GM18520 (cell line): ENCODE results near the gene ZFYVE28.

ENCODE experiments used
- ATAC-seq: cut with Tn5 transposase; IDR thresholded peaks from one replicate; pipeline ENCODE4 v1.9.1; 2021; ENCODE audit not compliant: unreplicated experiment

ZFYVE28 gene

GRCh38 chr4:2252530-2253091, 165.8 kb downstream of the ZFYVE28 start:
- ATAC-seq, result no peak

DNA sequence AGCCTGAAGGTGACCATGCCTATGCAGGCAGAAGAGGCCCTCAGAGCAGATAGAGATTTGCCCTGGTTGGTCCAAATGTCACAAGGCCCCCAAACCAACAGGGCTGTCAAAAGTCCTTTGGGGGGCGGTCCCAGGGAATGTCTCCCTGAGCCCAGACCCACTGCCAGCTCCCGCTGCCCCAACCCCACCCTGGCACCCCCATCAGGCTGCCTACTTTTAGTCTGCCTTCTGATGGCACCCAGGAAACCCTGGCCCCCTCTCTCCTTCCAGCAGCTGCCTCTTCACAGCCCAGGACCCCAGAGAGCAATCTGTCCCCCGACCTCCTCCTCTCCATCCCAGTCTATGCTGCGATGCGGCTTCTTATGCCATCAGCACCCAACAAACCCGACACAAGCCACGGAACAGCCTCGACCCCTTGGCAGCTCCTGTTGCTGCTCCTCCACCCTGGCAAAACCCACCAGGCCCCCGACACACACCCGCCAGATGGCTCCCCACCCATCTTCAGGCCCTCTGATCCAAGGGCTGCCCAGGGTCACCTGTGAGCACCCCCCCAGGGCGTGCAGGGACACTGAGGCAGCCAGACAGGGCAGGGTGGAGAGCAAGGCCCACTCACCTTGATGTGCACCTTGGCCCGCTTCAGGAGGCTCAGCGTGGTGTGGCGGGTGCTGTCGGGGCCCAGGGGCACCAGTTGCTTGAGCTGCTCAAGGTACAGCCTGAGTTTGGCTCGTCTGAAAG, 166.5 kb downstream of the ZFYVE28 start:
- no peak for ATAC-seq

GRCh38 chr4:2251073-2251794, 167.2 kb downstream of the ZFYVE28 start:
- ATAC-seq, result no peak

DNA sequence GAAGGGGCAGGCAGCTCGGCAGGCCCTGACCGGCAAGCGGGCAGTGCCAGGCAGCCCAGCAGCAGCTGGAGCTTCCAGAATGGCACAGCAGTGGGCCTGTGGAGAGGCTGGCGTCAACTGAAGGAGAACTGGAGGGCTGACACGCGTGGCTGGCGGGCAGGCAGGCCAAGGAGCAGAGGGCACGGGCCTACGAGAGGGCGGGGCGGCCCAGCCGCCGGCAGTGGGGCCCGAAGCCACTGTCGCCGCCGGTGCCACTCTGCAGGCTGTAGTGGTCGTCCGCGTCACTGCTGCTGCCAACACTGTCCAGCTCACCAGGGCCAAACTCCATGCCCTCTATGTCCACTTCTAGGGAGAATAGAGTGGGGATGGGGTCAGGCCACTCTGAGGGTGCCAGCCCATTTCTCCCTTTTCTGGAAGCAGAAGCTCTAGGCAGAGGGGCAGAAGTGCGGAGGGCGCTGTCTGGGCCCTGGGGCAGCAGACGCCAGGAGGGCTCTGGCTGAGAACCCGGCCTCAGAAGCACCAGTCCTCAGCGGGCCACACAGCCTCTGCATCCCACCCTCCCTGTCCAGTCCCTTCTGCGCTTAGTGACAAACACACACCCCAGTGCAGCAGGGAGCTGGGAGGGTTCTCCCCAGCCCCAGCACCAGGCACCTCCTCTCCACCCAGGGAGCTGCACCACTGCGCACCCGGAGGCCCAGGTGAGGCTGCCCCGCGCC, 167.9 kb downstream of the ZFYVE28 start:
- ATAC-seq, result no peak

- ATAC-seq, result no peak
Measured at GRCh38 chr4:2249526-2250356, 168.7 kb downstream of the ZFYVE28 start.

DNA sequence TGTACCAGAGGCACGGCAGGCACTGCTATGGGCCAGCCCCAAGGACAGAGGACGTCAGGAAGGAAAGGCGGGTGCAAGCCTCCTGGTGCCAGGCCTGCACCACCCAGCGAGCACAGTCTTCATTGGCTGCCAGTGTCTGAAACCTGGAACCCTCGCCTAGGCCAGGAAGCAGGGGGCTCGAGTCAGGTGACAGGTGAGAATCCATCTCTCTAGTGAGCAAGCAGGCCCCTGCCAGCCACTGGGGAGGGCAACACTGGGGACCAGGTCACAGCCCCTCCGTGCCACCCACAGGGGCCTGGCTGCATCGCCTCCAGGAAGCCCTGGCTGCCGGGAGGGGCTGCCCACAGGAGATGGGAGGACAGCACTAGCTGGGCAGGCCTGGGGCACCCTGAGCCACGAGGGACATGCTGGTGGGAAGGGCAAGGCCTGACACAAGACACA, 169.6 kb downstream of the ZFYVE28 start:
- no peak for ATAC-seq

DNA sequence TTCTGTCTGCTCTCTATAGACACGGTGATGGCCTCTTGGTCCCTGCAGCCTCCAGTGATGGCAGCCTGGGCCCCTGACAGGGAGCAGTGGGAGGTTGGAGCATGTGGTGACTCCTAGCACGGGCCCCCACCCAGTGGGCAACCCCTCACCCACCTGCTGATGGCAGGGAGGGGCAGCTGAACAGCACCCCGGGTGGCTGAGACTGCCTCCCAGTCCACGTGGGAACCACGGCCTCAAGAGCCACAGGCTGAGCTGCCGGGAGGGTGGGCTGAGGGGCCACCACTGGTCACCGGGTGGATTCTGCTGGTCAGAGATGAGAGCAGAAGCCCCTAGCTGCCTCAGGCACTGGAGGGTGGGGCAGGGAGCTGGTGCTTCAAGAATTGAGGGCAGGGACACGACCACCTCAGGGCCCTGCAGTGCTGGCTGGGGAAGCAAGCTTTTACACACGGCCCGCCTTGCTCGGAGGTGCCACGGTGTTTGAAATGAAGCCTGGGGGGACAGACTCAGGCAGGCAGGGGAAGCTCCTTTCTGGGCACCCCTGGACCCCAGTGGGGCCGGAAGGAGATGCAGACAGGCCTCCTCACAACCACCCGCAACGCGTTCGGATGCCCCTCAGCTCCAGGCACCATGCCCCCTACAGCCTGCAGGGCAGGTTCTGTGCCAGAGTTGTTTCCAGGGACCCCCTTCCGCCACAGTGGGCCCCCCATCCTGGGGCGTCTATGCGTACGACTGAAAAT, 170.2 kb downstream of the ZFYVE28 start:
- no peak for ATAC-seq

DNA sequence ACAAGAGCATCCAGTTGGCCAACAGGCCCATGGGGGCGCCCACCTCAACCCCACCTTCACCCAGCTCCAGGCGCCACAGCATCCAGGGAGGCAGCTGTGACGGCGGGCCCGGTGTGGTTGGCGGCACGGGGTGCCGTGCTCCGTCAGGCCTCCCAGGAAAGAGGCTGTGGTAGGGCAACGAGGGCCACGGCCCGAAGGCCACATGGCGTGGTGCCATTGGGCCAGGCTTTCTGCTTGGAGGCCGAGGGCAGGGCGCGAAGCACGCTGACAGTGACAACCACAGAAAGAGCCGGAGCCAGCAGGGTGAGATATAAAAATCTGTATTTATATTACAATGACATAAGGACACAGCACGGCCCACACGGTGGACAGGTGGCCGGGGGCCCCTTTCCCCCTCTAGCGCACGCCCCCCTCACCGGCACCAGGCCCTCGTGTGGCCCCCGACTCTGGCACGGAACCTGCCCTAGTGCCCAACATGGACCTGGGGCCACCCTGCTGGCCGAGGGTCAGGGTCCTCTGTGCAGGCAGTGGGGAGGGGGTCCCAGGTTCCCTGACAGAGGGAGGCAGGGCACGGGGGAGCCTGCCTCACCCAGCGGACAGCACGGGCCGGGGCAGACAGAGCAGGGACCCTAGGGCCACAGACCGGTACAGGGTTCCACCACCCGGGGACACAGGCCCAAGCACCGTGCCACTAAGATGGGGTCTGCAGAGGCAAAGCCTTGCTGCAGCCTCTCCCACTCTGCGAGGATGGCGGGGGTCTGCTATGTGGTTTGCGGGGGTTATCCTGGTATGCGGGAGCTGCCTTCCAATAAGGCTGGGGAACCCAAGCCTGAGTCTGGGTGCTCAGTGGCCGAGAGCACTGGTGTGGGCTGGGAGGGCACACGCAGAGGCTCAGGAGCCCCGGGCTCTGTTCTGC, 171.1 kb downstream of the ZFYVE28 start:
- no peak for ATAC-seq

DNA sequence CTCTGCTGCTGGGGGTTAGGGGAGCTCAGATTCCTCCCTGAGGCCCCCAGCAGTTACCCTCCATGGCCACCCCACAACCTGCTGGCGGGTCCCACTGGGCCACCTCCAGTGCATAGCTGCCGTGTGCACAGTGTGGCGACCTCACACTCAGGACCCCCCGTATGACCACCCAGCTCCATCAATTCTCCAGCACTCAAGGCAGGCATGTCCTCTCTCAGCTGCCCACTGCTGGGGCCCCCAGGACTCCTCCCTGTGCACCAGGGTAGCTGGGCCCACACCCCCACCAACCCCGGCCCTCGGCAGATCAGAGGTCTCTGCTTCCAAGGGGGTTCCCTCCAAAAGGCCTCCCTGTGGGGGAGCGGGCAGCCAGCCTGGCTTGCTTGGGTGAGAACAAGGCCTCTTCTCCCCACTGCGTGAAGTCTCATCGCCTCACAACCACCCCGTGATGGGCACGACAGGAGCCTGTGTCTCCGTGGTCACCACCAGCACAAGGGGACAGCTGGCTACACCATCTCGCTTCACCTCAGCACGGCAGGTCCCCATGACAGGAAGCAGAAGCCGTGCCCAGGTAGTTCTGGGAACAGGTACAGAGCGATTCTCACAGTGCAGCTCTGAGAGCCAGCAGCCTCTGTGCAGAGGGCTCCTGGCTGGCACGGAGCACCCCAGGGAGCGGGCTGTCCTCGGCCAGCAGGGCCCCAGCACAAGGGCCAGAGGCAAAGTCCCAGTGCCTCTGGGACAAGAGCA, 171.9 kb downstream of the ZFYVE28 start:
- ATAC-seq, result no peak

- no peak for ATAC-seq
Measured at GRCh38 chr4:2245787-2246275, 172.6 kb downstream of the ZFYVE28 start.

DNA sequence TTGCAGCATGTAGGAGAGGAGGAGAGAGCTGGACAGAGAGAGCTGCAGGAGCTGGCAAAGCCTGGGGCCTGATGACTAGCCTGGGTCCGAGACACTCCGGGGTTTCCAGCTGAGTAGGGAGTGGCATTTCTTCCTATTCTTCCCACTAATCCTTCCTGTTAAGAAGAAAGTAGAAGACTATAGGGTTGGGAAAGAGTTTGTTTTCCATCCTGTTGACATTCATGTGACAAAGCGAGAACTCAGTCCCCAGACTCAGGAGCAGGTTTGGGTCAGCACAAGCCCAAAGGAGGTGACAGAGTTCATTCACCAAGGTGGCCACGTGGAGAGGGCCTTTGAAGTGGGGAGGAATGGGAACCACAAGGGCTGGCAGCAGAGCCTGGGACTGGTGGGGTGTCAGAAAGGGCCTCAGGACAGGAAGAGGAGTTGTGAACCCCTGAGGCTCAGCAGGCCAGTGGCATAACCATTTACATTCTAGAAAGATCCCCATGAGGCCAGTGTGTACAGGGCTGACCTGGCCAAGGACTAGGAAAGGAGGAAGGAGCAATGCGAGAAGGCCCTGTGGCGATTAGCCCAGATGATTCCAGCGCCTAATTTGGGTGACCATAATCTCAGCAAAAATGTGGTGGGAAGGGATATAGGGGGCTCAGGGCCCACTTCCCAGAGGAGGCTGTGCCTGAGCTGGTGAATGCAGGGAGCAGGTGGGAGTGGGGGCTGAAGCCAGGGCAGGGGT, 173.2 kb downstream of the ZFYVE28 start:
- no peak for ATAC-seq

DNA sequence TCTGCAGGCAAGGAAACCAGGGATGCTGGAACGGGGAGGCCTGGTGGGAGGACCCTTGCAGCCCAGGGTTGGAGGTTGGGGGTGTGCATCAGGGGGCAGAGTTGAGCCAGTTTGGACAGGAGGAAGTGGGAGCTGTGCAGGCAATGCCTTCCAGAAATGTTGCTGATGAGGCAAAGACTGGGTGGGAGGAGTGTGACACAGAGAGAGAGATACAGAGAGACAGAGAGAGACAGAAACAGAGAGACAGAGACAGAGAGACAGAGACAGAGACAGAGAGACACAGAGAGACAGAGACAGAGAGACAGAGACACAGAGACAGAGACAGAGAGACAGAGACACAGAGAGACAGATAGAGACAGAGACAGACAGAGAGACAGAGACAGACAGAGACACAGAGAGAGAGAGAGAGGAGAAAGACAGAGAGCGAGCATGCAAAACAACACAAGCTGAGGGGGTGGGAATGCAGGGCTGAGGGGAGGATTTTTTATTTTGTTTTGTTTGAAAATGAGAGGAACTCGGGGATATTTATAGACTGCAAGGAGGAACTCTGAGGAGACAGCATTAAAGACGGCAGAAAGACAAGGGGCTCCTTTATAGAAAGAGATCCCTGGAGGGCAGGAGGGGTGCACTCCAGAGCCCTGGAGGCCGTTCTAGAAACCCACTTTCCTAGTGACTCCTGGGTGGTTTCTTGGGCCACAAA, 174.6 kb downstream of the ZFYVE28 start:
- ATAC-seq, result no peak

DNA sequence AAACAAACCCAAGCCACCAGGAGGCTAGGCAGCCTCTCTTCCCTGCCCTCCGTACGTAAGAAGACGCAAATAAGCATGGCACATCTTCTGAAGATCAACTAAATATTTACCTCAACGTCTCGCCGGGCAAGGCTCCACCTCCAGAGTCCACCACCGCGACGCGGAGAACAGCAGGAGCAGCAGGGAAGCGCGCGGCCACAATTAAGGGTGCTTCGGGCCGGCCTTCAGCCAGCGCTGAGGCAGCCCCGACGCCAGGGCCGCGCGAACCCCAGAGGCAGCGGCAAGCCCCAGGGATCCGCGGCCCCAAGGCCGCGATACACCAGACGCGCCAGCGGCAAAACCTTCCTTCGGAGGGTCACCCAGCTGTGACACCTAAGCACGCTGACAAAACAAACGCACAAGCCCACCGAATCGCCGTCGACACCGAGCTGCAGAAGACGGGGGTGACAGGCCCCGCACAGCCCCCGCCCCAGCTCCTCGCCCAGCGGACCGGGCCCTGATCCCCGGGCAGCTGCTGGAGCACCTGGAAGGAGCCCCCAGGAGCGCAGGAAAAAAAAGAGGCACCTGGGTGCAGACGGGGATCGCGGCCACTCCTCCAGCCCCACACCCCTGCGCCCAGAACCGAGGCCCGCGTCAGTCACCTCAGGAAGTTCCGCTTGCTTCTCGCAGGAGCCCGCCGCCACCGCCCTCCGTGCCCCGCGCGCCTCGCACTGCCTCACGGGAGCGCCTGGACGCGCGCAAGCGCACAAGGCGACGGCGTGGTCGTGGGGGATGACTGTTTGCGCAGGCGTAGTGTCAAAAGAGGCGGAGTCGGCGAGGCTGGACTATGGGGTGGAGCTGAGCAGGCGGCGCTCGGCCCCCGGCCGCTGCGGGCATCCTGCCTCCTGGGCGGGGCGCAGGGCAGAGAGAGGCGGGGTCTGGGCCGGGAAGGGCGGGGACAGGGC, 176.8 kb downstream of the ZFYVE28 start, which contains the start of the genes HAUS3 and POLN:
Gene HAUS3 (minus strand): TSS at position 712 of the 944 bp plus-strand sequence. CDS start 1,175 bp downstream, outside the sequence.
Gene POLN (minus strand): TSS at position 712 of the 944 bp plus-strand sequence. CDS start 12,890 bp downstream, outside the sequence.
- peak; percentile 84 for ATAC-seq

DNA sequence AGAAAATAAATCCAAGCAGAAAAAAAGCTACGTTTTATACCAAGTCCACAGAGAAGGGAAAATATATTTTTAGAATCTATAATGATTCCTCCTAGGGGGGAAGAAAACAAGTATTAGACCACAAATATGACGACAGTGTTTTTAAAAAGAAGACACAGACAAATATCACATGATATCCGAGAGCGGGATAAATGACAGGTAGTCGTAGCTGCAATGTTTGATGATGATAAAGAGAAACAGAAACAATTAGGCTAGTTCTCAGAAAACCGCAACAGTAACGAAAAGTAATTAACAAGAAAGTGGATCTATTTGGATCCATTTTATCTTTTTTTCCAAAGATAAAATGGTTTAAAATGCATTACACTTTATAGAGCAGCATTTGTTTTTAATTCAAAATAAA, 177.4 kb downstream of the ZFYVE28 start:
- ATAC-seq, result no peak

- no peak for ATAC-seq
Measured at GRCh38 chr4:2236944-2237666, 181.3 kb downstream of the ZFYVE28 start.
